Heart right ventricle (tissue), 16 donors: Measurements from ENCODE around the gene EIF2B2. TPM values are rescaled to one million over a fixed set of nuclear protein-coding genes. Genes with fewer than 3 reads are reported as not detected.

Experiments used
- ATAC-seq, 8 donors: fragments of 200-7000 bp; cut with Tn5 transposase; one replicate each; pipeline ENCODE4 v1.9.1; 2020; ENCODE audit warnings: mild to moderate bottlenecking in 8 of 8, moderate library complexity in 8 of 8, moderate number of reproducible peaks in 1 of 8
- DNase-seq, 2 donors: peaks; one replicate each; pipeline ENCODE4 v3.0.0-alpha.2; 2020
- H3K27ac ChIP-seq, 10 donors: fragments of 200-600 bp; sonication (generic) in 2 of 10; one replicate each; pipeline versions ENCODE4 v1.5.0 to v1.8.0; 2020 to 2022; ENCODE audit warnings: mild to moderate bottlenecking in 3 of 10
- H3K27me3 ChIP-seq, 7 donors: fragments of 200-600 bp; one replicate each; pipeline ENCODE4 v1.8.0; 2021 to 2022; ENCODE audit warnings: mild to moderate bottlenecking in 2 of 7
- H3K36me3 ChIP-seq, 9 donors: fragments of 200-600 bp; sonication (generic) in 1 of 9; one replicate each; pipeline versions ENCODE4 v1.5.0 to v1.8.0; 2020 to 2022; ENCODE audit warnings: mild to moderate bottlenecking in 2 of 9
- H3K4me1 ChIP-seq, 9 donors: fragments of 200-600 bp; sonication (generic) in 1 of 9; one replicate each; pipeline versions ENCODE4 v1.5.0 to v1.8.0; 2020 to 2022; ENCODE audit warnings: mild to moderate bottlenecking in 4 of 9
- H3K4me3 ChIP-seq, 10 donors: fragments of 200-600 bp; sonication (generic) in 2 of 10; one replicate each; pipeline versions ENCODE4 v1.5.0 to v1.8.0; 2020 to 2022; ENCODE audit warnings: mild to moderate bottlenecking in 7 of 10, moderate library complexity in 2 of 10
- H3K9me3 ChIP-seq, 11 donors: fragments of 200-600 bp in 10 of 11; sonication (generic) in 2 of 11; one replicate each; pipeline versions ENCODE4 v1.5.0 to v1.8.0; 2013 to 2022; ENCODE audit warnings: mild to moderate bottlenecking in 2 of 11, control low read depth in 1 of 11, moderate library complexity in 1 of 11
- CTCF ChIP-seq, 9 donors: fragments of 200-600 bp; sonication (generic) in 2 of 9; IDR thresholded peaks; one replicate each; pipeline versions ENCODE4 v1.5.0 to v1.8.0; 2021 to 2022; ENCODE audit warnings: antibody characterized with exemption in 9 of 9, mild to moderate bottlenecking in 5 of 9, moderate library complexity in 1 of 9
- WGBS, 2 donors: extraction: QIAGEN DNeasy Blood & Tissue Kit; methylation state at CpG; one replicate each; pipeline ENCODE4 v1.1.7; 2013; ENCODE audit warnings: inconsistent platforms in 1 of 2; 5-methylcytosine and 5-hydroxymethylcytosine counted together
- intact Hi-C, 10 donors: fragments of 100-400 bp; cut with DNase I; formaldehyde crosslinking; loops; one replicate each; pipeline versions ENCODE4 v1.11.1 to v1.14.2; 2022
- polyA plus RNA-seq, 2 donors: library from polyadenylated mRNA; stranded (reverse); fragments of 200-250 nt; gene quantifications; one replicate each; pipeline ENCODE4 v1.2.3, GENCODE V29; 2013
- total RNA-seq, 10 donors: library from RNA; stranded (reverse); fragmentation: NEBNext Ultra II Directional in 3 of 10; extraction: Animal tissue kit (Norgen Biotek cat#: 25700) in 3 of 10; gene quantifications; one replicate each; pipeline versions ENCODE4 v1.2.1 to v1.2.4, GENCODE V29; 2021 to 2023
- donor health status: Arrhythmogenic right ventricular cardiomyopathy.
- donor health status: ischemic (EF 13 %, LVEDD 7.1; RV severe dilation, severe dysfunction).
- donor health status: healthy with polysubstance abuse.
- donor health status: DM: no; HTN: yes; CAD: no.
- donor health status: DM: no; HTN: no; CAD: no.
- donor health status: ischemic (EF 25% LVEDD 6.9; RV normal size, moderate dysfunction).
- donor health status: ischemic (EF 25% LVEDD 5.7; RV mildly dilated, moderate dysfunction).
- donor health status: healthy.
- donor health status: DM: yes; HTN: yes; CAD: no.
- donor health status: Ischemic cardiomyopathy.
- donor health status: ischemic (EF 35%, LVEDD 5.7; RV mildly dilated, moderate dysfunction).
- donor health status: nonischemic (EF 11% LVEDD 7.7; RV severe dilation, severe dysfunction).
- donor health status: DM: yes; HTN: yes; CAD: no.
- donor health status: PGD.
- donor health status: ischemic (EF 29% LVEDD 5.4; RV normal size, mild dysfunction).
- donor health status: nonischemic (EF 23%, LVEDD 6.1; RV moderate dilation, normal function).

Gene EIF2B2
- total and polyA plus RNA-seq, 12 donors = 14.3 to 60.4 (median 31.5) TPM

- intact Hi-C loops = loop anchor here in 1 of 10 donors (10.0 kb wide), 1 partner anchor 59 kb away; no protein-coding TSS in a partner anchor
- no peak for DNase-seq
- no peaks in the 10 kb centered on the region for H3K9me3 ChIP-seq
- H3K27me3 ChIP-seq = no peaks in the 10 kb centered on the region
- WGBS, 2 donors = 87 to 91% methylated on average over 5 of the region's 5 CpGs
- peaks cover 0 to 91% (median 39%) of the 10 kb centered on the region in 9 donors for H3K36me3 ChIP-seq
- H3K4me3 ChIP-seq = no peak overlapping the region
- H3K27ac ChIP-seq = peak overlapping the region in 1 of 10 donors; percentile 13
- ATAC-seq = no peak
- TF ChIP-seq CTCF (IDR thresholded peaks at IDR 0.05) = no peak
- H3K4me1 ChIP-seq = peaks cover 3 to 40% (median 32%) of the 10 kb centered on the region in 9 donors
Observed at GRCh38 chr14:75015496-75015895, 12.8 kb downstream of the EIF2B2 start.

GRCh38 chr14:75016815-75017214, 14.1 kb downstream of the EIF2B2 start:
- no peaks in the 10 kb centered on the region for H3K27me3 ChIP-seq
- ATAC-seq (no peak), DNase-seq (no peak)
- peaks cover 0 to 98% (median 45%) of the 10 kb centered on the region in 9 donors for H3K36me3 ChIP-seq
- no peaks in the 10 kb centered on the region for H3K9me3 ChIP-seq
- intact Hi-C loops = loop anchor here in 1 of 10 donors (10.0 kb wide), 1 partner anchor 58 kb away; no protein-coding TSS in a partner anchor
- no peak overlapping the region for H3K4me3 ChIP-seq
- no peak overlapping the region for H3K27ac ChIP-seq
- peaks cover 3 to 27% (median 19%) of the 10 kb centered on the region in 9 donors for H3K4me1 ChIP-seq
- WGBS, 2 donors = 93 to 96% methylated on average over 3 of the region's 3 CpGs
- no peak for TF ChIP-seq CTCF (IDR thresholded peaks at IDR 0.05)

GRCh38 chr14:75018694-75019093, 16.0 kb downstream of the EIF2B2 start:
- Histone ChIP-seq H3K27ac (no peak overlapping the region), H3K36me3 (peaks cover 0 to 100% (median 47%) of the 10 kb centered on the region in 9 donors), H3K27me3 (no peaks in the 10 kb centered on the region), H3K9me3 (no peaks in the 10 kb centered on the region), H3K4me3 (no peak overlapping the region), H3K4me1 (peaks cover 0 to 14% (median 6%) of the 10 kb centered on the region in 9 donors)
- no peak for ATAC-seq
- TF ChIP-seq CTCF (IDR thresholded peaks at IDR 0.05) = no peak
- intact Hi-C loops = loop anchor here in 1 of 10 donors (10.0 kb wide), 1 partner anchor 56 kb away; no protein-coding TSS in a partner anchor
- no peak for DNase-seq
- 91 to 93% methylated on average over 3 of the region's 3 CpGs for WGBS, 2 donors

GRCh38 chr14:75022655-75023054, 19.9 kb downstream of the EIF2B2 start:
- peak; percentile 48 to 57 for DNase-seq
- WGBS, 2 donors = 68 to 75% methylated on average over 8 of the region's 8 CpGs
- intact Hi-C loops = no loop called here

More at GRCh38 chr14:75022655-75023054, 19.9 kb downstream of the EIF2B2 start:
- peaks cover 0 to 14% (median 0%) of the 10 kb centered on the region in 9 donors for H3K4me1 ChIP-seq
- no peaks in the 10 kb centered on the region for H3K27me3 ChIP-seq
- H3K36me3 ChIP-seq = peaks cover 0 to 98% (median 17%) of the 10 kb centered on the region in 9 donors
- TF ChIP-seq CTCF (IDR thresholded peaks at IDR 0.05) = peak in 7 of 9 donors; percentile 8 to 52 (median 39)
- H3K4me3 ChIP-seq = no peak overlapping the region
- ATAC-seq = peak; percentile 64 to 97 (median 86)
- H3K9me3 ChIP-seq = no peaks in the 10 kb centered on the region
- H3K27ac ChIP-seq = peak overlapping the region in 1 of 10 donors; percentile 32
